Stimulated activated CD8-positive, alpha-beta memory T cell treated with anti-CD3 and anti-CD28 coated beads, Interleukin-12 subunit alpha, Interleukin-12 subunit beta, amount 100 ng/mL, for 24 hours (primary cell): ENCODE results near the gene POLDIP3.

Experiments
- DNase-seq: peaks from one replicate; pipeline ENCODE4 v3.0.0-alpha.2; 2020; ENCODE audit errors: extremely low read depth

The POLDIP3 gene

GRCh38 chr22:42614312-42615091, at the start of gene POLDIP3:
TSS of gene POLDIP3 (minus strand) at chr22:42614883. CDS start at chr22:42614857, 26 bp downstream.
- peak; percentile 98 for DNase-seq

- DNase-seq: peak; percentile 58
Observed at GRCh38 chr22:42661985-42662831, 47.5 kb upstream of the POLDIP3 start.

- no peak for DNase-seq
Observed at GRCh38 chr22:42656578-42656977, 41.9 kb upstream of the POLDIP3 start.

GRCh38 chr22:42655693-42656092, 41.0 kb upstream of the POLDIP3 start:
- DNase-seq: no peak

- no peak for DNase-seq
Observed at GRCh38 chr22:42654436-42655073, 39.9 kb upstream of the POLDIP3 start.

- no peak for DNase-seq
Observed at GRCh38 chr22:42653999-42654398, 39.3 kb upstream of the POLDIP3 start.

- DNase-seq: no peak
Observed at GRCh38 chr22:42651134-42651533, 36.5 kb upstream of the POLDIP3 start.

- peak; percentile 55 for DNase-seq
Observed at GRCh38 chr22:42649246-42650099, 34.8 kb upstream of the POLDIP3 start, which contains the start of gene CYB5R3. TSS of gene CYB5R3 (minus strand) at chr22:42649392. CDS start at chr22:42649315, 77 bp downstream.

GRCh38 chr22:42648368-42649245, 33.9 kb upstream of the POLDIP3 start:
- no peak for DNase-seq

GRCh38 chr22:42648017-42648367, 33.3 kb upstream of the POLDIP3 start:
- no peak for DNase-seq

- DNase-seq: no peak
Observed at GRCh38 chr22:42646569-42647525, 32.2 kb upstream of the POLDIP3 start.

GRCh38 chr22:42645938-42646568, 31.4 kb upstream of the POLDIP3 start:
- DNase-seq: no peak

GRCh38 chr22:42645341-42645937, 30.8 kb upstream of the POLDIP3 start:
- no peak for DNase-seq

GRCh38 chr22:42644422-42645340, 30.0 kb upstream of the POLDIP3 start:
- DNase-seq: no peak

GRCh38 chr22:42643634-42644421, 29.1 kb upstream of the POLDIP3 start:
- DNase-seq: no peak
